Ectodermal cell (in vitro differentiated cells): ENCODE measurements around the gene MVD.

Experiments
- H3K27ac ChIP-seq: 2 replicates; pipeline ENCODE4 v1.7.0; 2013; ENCODE audit warnings: mild to moderate bottlenecking, low read depth, low read length; ENCODE audit not compliant: insufficient read depth, poor library complexity, severe bottlenecking
- H3K27me3 ChIP-seq: 2 replicates; pipeline ENCODE4 v1.7.0; 2013; ENCODE audit warnings: mild to moderate bottlenecking, low read length; ENCODE audit not compliant: insufficient read depth, control insufficient read depth, poor library complexity, severe bottlenecking
- H3K36me3 ChIP-seq: one replicate; pipeline ENCODE4 v1.7.0; 2013; ENCODE audit warnings: low read length; ENCODE audit not compliant: control insufficient read depth, insufficient read depth
- H3K4me1 ChIP-seq: one replicate; pipeline ENCODE4 v1.7.0; 2013; ENCODE audit warnings: low read length; ENCODE audit not compliant: control insufficient read depth, insufficient read depth
- H3K4me3 ChIP-seq: 2 replicates; pipeline ENCODE4 v1.7.0; 2013; ENCODE audit warnings: low read depth, low read length, control low read depth; ENCODE audit not compliant: insufficient read depth
- H3K9me3 ChIP-seq: 2 replicates; pipeline ENCODE4 v1.7.0; 2013; ENCODE audit warnings: mild to moderate bottlenecking, low read length, moderate library complexity; ENCODE audit not compliant: control insufficient read depth
- WGBS, 2 experiments: methylation state at CpG; one replicate each; pipeline ENCODE4 v1.1.7; 2013; ENCODE audit warnings: missing lambda C conversion rate in 2 of 2; 5-methylcytosine and 5-hydroxymethylcytosine counted together

MVD gene

GRCh38 chr16:88667461-88667860 lies 4.6 kb upstream of the MVD start:
- H3K36me3 ChIP-seq, result no peaks in the 10 kb centered on the region
- no peak overlapping the region for H3K4me3 ChIP-seq
- no peak overlapping the region for H3K27ac ChIP-seq
- no peaks in the 10 kb centered on the region for H3K9me3 ChIP-seq
- 72 to 79% methylated on average over 5 of the region's 5 CpGs for WGBS, 2 experiments
- peaks cover 2% of the 10 kb centered on the region for H3K4me1 ChIP-seq
- H3K27me3 ChIP-seq, result peaks cover 6% of the 10 kb centered on the region

GRCh38 chr16:88665570-88665969 lies 2.7 kb upstream of the MVD start:
- H3K4me1 ChIP-seq, result no peaks in the 10 kb centered on the region
- H3K36me3 ChIP-seq, result no peaks in the 10 kb centered on the region
- H3K9me3 ChIP-seq, result no peaks in the 10 kb centered on the region
- H3K27me3 ChIP-seq, result peaks cover 6% of the 10 kb centered on the region
- H3K4me3 ChIP-seq, result no peak overlapping the region
- no peak overlapping the region for H3K27ac ChIP-seq
- 95 to 96% methylated on average over 3 of the region's 3 CpGs for WGBS, 2 experiments

GRCh38 chr16:88665148-88665547 lies 2.3 kb upstream of the MVD start:
- H3K27ac ChIP-seq, result no peak overlapping the region
- no peaks in the 10 kb centered on the region for H3K9me3 ChIP-seq
- no peaks in the 10 kb centered on the region for H3K4me1 ChIP-seq
- no peak overlapping the region for H3K4me3 ChIP-seq
- WGBS, 2 experiments, result 95 to 96% methylated on average over 4 of the region's 4 CpGs
- no peaks in the 10 kb centered on the region for H3K36me3 ChIP-seq
- peaks cover 6% of the 10 kb centered on the region for H3K27me3 ChIP-seq

GRCh38 chr16:88662222-88662842 lies 559 bp downstream of the MVD start:
- Histone ChIP-seq H3K4me3 (peak overlapping the region; percentile 72), H3K36me3 (no peaks in the 10 kb centered on the region), H3K27me3 (peaks cover 6% of the 10 kb centered on the region), H3K27ac (no peak overlapping the region), H3K4me1 (no peaks in the 10 kb centered on the region), H3K9me3 (no peaks in the 10 kb centered on the region)
- WGBS, 2 experiments, result 2 to 3% methylated on average over 49 of the region's 49 CpGs

GRCh38 chr16:88661468-88661867 lies 1.4 kb downstream of the MVD start:
- Histone ChIP-seq H3K4me1 (no peaks in the 10 kb centered on the region), H3K9me3 (no peaks in the 10 kb centered on the region), H3K27ac (no peak overlapping the region), H3K36me3 (no peaks in the 10 kb centered on the region), H3K27me3 (peaks cover 6% of the 10 kb centered on the region), H3K4me3 (no peak overlapping the region)
- 85% methylated on average over 8 to 10 of the region's 10 CpGs for WGBS, 2 experiments

GRCh38 chr16:88659160-88659559 lies 3.7 kb downstream of the MVD start:
- Histone ChIP-seq H3K27me3 (peaks cover 5% of the 10 kb centered on the region), H3K9me3 (no peaks in the 10 kb centered on the region), H3K27ac (no peak overlapping the region), H3K4me1 (no peaks in the 10 kb centered on the region), H3K4me3 (no peak overlapping the region), H3K36me3 (peaks cover 5% of the 10 kb centered on the region)
- 94 to 95% methylated on average over 25 of the region's 25 CpGs for WGBS, 2 experiments

GRCh38 chr16:88658714-88659113 lies 4.2 kb downstream of the MVD start:
- Histone ChIP-seq H3K36me3 (peaks cover 5% of the 10 kb centered on the region), H3K27ac (no peak overlapping the region), H3K27me3 (peaks cover under 1% of the 10 kb centered on the region), H3K4me3 (no peak overlapping the region), H3K4me1 (no peaks in the 10 kb centered on the region), H3K9me3 (no peaks in the 10 kb centered on the region)
- 91 to 93% methylated on average over 14 to 15 of the region's 15 CpGs for WGBS, 2 experiments

- Histone ChIP-seq H3K27me3 (no peaks in the 10 kb centered on the region), H3K4me1 (no peaks in the 10 kb centered on the region), H3K27ac (no peak overlapping the region), H3K9me3 (no peaks in the 10 kb centered on the region), H3K4me3 (no peak overlapping the region), H3K36me3 (peaks cover 5% of the 10 kb centered on the region)
- 95% methylated on average over 19 of the region's 19 CpGs for WGBS, 2 experiments
Observed at GRCh38 chr16:88657371-88657770, 5.5 kb downstream of the MVD start.

- Histone ChIP-seq H3K4me1 (peaks cover 2% of the 10 kb centered on the region), H3K4me3 (no peak overlapping the region), H3K27me3 (no peaks in the 10 kb centered on the region), H3K9me3 (no peaks in the 10 kb centered on the region), H3K27ac (no peak overlapping the region), H3K36me3 (peaks cover 5% of the 10 kb centered on the region)
- WGBS, 2 experiments, result 89% methylated on average over 25 of the region's 25 CpGs
Observed at GRCh38 chr16:88656291-88656980, 6.5 kb downstream of the MVD start.

GRCh38 chr16:88655733-88656281 lies 7.1 kb downstream of the MVD start:
- Histone ChIP-seq H3K4me1 (peaks cover 7% of the 10 kb centered on the region), H3K9me3 (no peaks in the 10 kb centered on the region), H3K4me3 (no peak overlapping the region), H3K27ac (no peak overlapping the region), H3K36me3 (peaks cover 5% of the 10 kb centered on the region), H3K27me3 (no peaks in the 10 kb centered on the region)
- WGBS, 2 experiments, result 93% methylated on average over 29 of the region's 29 CpGs
